GM23338 (cell line): Measurements from ENCODE around the gene RECQL5. TPM values are rescaled to one million over a fixed set of nuclear protein-coding genes. Genes with fewer than 3 reads are reported as not detected.

ENCODE experiments used
- ATAC-seq: fragments of 200-7000 bp; cut with Tn5 transposase; 3 replicates; pipeline ENCODE4 v1.9.1; 2020
- DNase-seq: peaks from one replicate; pipeline ENCODE4 v3.0.0-alpha.2; 2015; ENCODE audit warnings: low spot score
- H2AFZ ChIP-seq: fragments of 200-600 bp; sonication (generic); 2 replicates; pipeline ENCODE4 v1.8.0; 2016; ENCODE audit warnings: antibody characterized with exemption, mild to moderate bottlenecking, moderate library complexity
- H3F3A ChIP-seq: fragments of 200-600 bp; sonication (generic); replicated peaks from 2 replicates; pipeline ENCODE4 v1.8.0; 2017; ENCODE audit warnings: antibody characterized with exemption, mixed run types, low read depth
- H3K27ac ChIP-seq: fragments of 200-600 bp; sonication (generic); 2 replicates; pipeline ENCODE4 v1.6.1; 2016; ENCODE audit warnings: low read depth
- H3K27me3 ChIP-seq: fragments of 200-600 bp; sonication (generic); 2 replicates; pipeline ENCODE4 v1.8.0; 2016; ENCODE audit warnings: mild to moderate bottlenecking, mixed run types, moderate library complexity; ENCODE audit not compliant: insufficient read depth
- H3K36me3 ChIP-seq: fragments of 200-600 bp; sonication (generic); 2 replicates; pipeline ENCODE4 v1.8.0; 2016; ENCODE audit warnings: mild to moderate bottlenecking; ENCODE audit not compliant: insufficient read depth
- H3K4me1 ChIP-seq: fragments of 200-600 bp; sonication (generic); 2 replicates; pipeline ENCODE4 v1.8.0; 2016; ENCODE audit warnings: mild to moderate bottlenecking, moderate library complexity; ENCODE audit not compliant: insufficient read depth
- H3K4me2 ChIP-seq: fragments of 200-600 bp; sonication (generic); 2 replicates; pipeline ENCODE4 v1.7.1; 2017; ENCODE audit warnings: mixed run types
- H3K4me3 ChIP-seq: fragments of 200-600 bp; sonication (generic); 2 replicates; pipeline ENCODE4 v1.6.1; 2016; ENCODE audit warnings: mixed run types
- H3K79me2 ChIP-seq: fragments of 200-600 bp; sonication (generic); replicated peaks from 2 replicates; pipeline ENCODE4 v1.8.0; 2017; ENCODE audit warnings: mild to moderate bottlenecking; ENCODE audit not compliant: insufficient read depth
- H3K9me2 ChIP-seq: fragments of 200-600 bp; sonication (generic); 2 replicates; pipeline ENCODE4 v1.8.0; 2017; ENCODE audit not compliant: insufficient read depth
- H4K20me1 ChIP-seq: fragments of 200-600 bp; sonication (generic); replicated peaks from 2 replicates; pipeline ENCODE4 v1.8.0; 2017; ENCODE audit warnings: mild to moderate bottlenecking; ENCODE audit not compliant: insufficient read depth
- H3K27ac Mint-ChIP-seq: 2 replicates; pipeline ENCODE4 v1.8.0; 2020; ENCODE audit warnings: inconsistent platforms, mild to moderate bottlenecking, moderate library complexity, mixed read lengths
- H3K27me3 Mint-ChIP-seq: 3 replicates; pipeline ENCODE4 v1.8.0; 2022; ENCODE audit warnings: low read depth, mild to moderate bottlenecking, moderate library complexity, mixed read lengths, inconsistent platforms; ENCODE audit not compliant: insufficient read depth, poor library complexity
- H3K36me3 Mint-ChIP-seq: 3 replicates; pipeline ENCODE4 v1.8.0; 2021; ENCODE audit warnings: low read depth, mild to moderate bottlenecking, inconsistent platforms, moderate library complexity, mixed read lengths
- H3K4me1 Mint-ChIP-seq: 3 replicates; pipeline ENCODE4 v1.8.0; 2020; ENCODE audit warnings: mild to moderate bottlenecking, inconsistent platforms, mixed read lengths
- H3K4me3 Mint-ChIP-seq: 3 replicates; pipeline ENCODE4 v1.8.0; 2021; ENCODE audit warnings: moderate library complexity, mild to moderate bottlenecking, inconsistent platforms, mixed read lengths
- H3K9me3 Mint-ChIP-seq: 3 replicates; pipeline ENCODE4 v1.8.0; 2020; ENCODE audit warnings: moderate library complexity, mild to moderate bottlenecking, inconsistent platforms, mixed read lengths
- CREB1 ChIP-seq: fragments of 250-450 bp; sonication (Bioruptor Pico); IDR thresholded peaks from 2 replicates; pipeline ENCODE4 v1.5.0; 2020; ENCODE audit warnings: low read depth, mild to moderate bottlenecking, moderate library complexity
- CTCF ChIP-seq, 2 experiments: fragments of 200-600 bp in 1 of 2; sonication (generic) in 1 of 2; conservative IDR thresholded peaks; 2 replicates each; pipeline versions ENCODE4 v1.5.1 to v1.6.1; 2016 to 2017; ENCODE audit warnings: antibody characterized with exemption in 2 of 2, low read depth in 2 of 2, mild to moderate bottlenecking in 2 of 2, moderate library complexity in 1 of 2
- ETS1 ChIP-seq: IDR thresholded peaks from 2 replicates; pipeline ENCODE4 v1.6.1; 2016; ENCODE audit warnings: antibody characterized with exemption
- EZH2 ChIP-seq: fragments of 200-600 bp; sonication (generic); IDR thresholded peaks from one replicate; pipeline ENCODE4 v1.8.0; 2017; ENCODE audit warnings: antibody characterized with exemption, mild to moderate bottlenecking, low read depth; ENCODE audit not compliant: unreplicated experiment
- EZH2phosphoT487 ChIP-seq: fragments of 200-600 bp; sonication (generic); IDR thresholded peaks from one replicate; pipeline ENCODE4 v1.8.1; 2018; ENCODE audit warnings: antibody characterized with exemption; ENCODE audit not compliant: unreplicated experiment
- JUNB ChIP-seq: IDR thresholded peaks from one replicate; pipeline ENCODE4 v1.6.1; 2016; ENCODE audit warnings: antibody characterized with exemption; ENCODE audit not compliant: unreplicated experiment
- POLR2AphosphoS5 ChIP-seq: IDR thresholded peaks from 2 replicates; pipeline ENCODE4 v1.6.1; 2016; ENCODE audit warnings: antibody characterized with exemption, low read depth
- REST ChIP-seq: IDR thresholded peaks from one replicate; pipeline ENCODE4 v1.6.1; 2018; ENCODE audit warnings: antibody characterized with exemption; ENCODE audit not compliant: unreplicated experiment
- STAT1 ChIP-seq: IDR thresholded peaks from one replicate; pipeline ENCODE4 v1.6.1; 2016; ENCODE audit warnings: antibody characterized with exemption; ENCODE audit not compliant: unreplicated experiment
- ZNF114 ChIP-seq: fragments of 250-450 bp; sonication (Bioruptor Pico); IDR thresholded peaks from 2 replicates; pipeline ENCODE4 v1.5.0; 2020; ENCODE audit warnings: mild to moderate bottlenecking, moderate library complexity
- polyA plus RNA-seq: library from polyadenylated mRNA; unstranded; fragments of >200 nt; fragmentation: Nextera tagmentation; extraction: Ambion mirVana; gene quantifications from 2 replicates; pipeline ENCODE4 v1.2.1, GENCODE V29; 2016
- total RNA-seq: library from RNA; depleted of rRNA; stranded (reverse); fragments of >200 nt; shearing (Covaris generic); gene quantifications from 2 replicates; pipeline ENCODE4 v1.2.3, GENCODE V29; 2014

RECQL5 gene
- total and polyA plus RNA-seq, 2 experiments from 2014 or later, result 20.0 to 23.3 TPM

- no peak for TF ChIP-seq REST
Measured at GRCh38 chr17:75645501-75645888, 21.5 kb downstream of the RECQL5 start (continued).

GRCh38 chr17:75643643-75644017 lies 23.3 kb downstream of the RECQL5 start:
- peaks cover 6% of the 10 kb centered on the region; the same call in 1 of the 3 replicates for H3K36me3 Mint-ChIP-seq
- no peaks in the 10 kb centered on the region; the same call in 1 of the 2 replicates for H4K20me1 ChIP-seq
- no peak for DNase-seq
- ATAC-seq, result no peak
- no peaks in the 10 kb centered on the region for H3F3A ChIP-seq
- H3K27ac ChIP-seq, result peak overlapping the region; percentile 94
- H3K4me3 ChIP-seq, result no peak overlapping the region
- no peaks in the 10 kb centered on the region for H3K79me2 ChIP-seq
- no peaks in the 10 kb centered on the region for H3K9me3 Mint-ChIP-seq
- H3K27me3 ChIP-seq, result no peaks in the 10 kb centered on the region
- H2AFZ ChIP-seq, result no peak overlapping the region
- H3K4me1 Mint-ChIP-seq, result peaks cover 17% of the 10 kb centered on the region
- peaks cover 5% of the 10 kb centered on the region for H3K27me3 Mint-ChIP-seq
- H3K4me1 ChIP-seq, result peaks cover 16% of the 10 kb centered on the region
- 0 out of 2 replicates have a peak, but pooled peaks cover 3% of the 10 kb centered on the region for H3K9me2 ChIP-seq
- no peaks in the 10 kb centered on the region; the same call in 1 of the 2 replicates for H3K36me3 ChIP-seq
- peak overlapping the region; percentile 82 for H3K27ac Mint-ChIP-seq
- no peak overlapping the region for H3K4me3 Mint-ChIP-seq
- peak overlapping the region; percentile 66; the same call in 1 of the 2 replicates for H3K4me2 ChIP-seq
- TF ChIP-seq CTCF (conservative IDR thresholded peaks at IDR 0.05; ENCODE audit: low read depth in 2 of 2) (no peak), STAT1 (no peak), JUNB (no peak), EZH2phosphoT487 (no peak), ZNF114 (no peak), ETS1 (no peak), REST (no peak), EZH2 (no peak), POLR2AphosphoS5 (no peak), CREB1 (CRISPR knock-in tag) (no peak)
